NT2/D1 (cell line): ENCODE measurements around the gene KIFC3.
A peak's percentile ranks its signal among the peaks of the same experiment; 100 is the strongest.
"Not testable (repeated sequence)": the region's sequence is repeated elsewhere in the genome, so short reads cannot be mapped to it uniquely, and the experiment has no call there.

Source experiments
- DNase-seq: peaks from one replicate; pipeline ENCODE4 v3.0.0-alpha.2; 2011; ENCODE audit warnings: low read depth, low spot score
- H3K27me3 ChIP-seq: 2 replicates; pipeline ENCODE4 v1.6.0; 2011; ENCODE audit warnings: mild to moderate bottlenecking; ENCODE audit not compliant: insufficient read length, insufficient read depth
- H3K36me3 ChIP-seq: 2 replicates; pipeline ENCODE4 v1.6.1; 2011; ENCODE audit warnings: mild to moderate bottlenecking, low read length, mixed read lengths; ENCODE audit not compliant: insufficient read depth, insufficient read length
- H3K4me1 ChIP-seq: 2 replicates; pipeline ENCODE4 v1.5.1; 2011; ENCODE audit not compliant: insufficient read depth, insufficient read length
- H3K4me3 ChIP-seq: 2 replicates; pipeline ENCODE4 v1.5.1; 2011; ENCODE audit warnings: low read depth; ENCODE audit not compliant: insufficient read length
- H3K9ac ChIP-seq: 2 replicates; pipeline ENCODE4 v1.6.0; 2011; ENCODE audit warnings: low read depth; ENCODE audit not compliant: insufficient read length
- H3K9me3 ChIP-seq: 2 replicates; pipeline ENCODE4 v1.5.1; 2011; ENCODE audit warnings: mild to moderate bottlenecking, low read length; ENCODE audit not compliant: insufficient read depth
- SUZ12 ChIP-seq: IDR thresholded peaks from 2 replicates; pipeline ENCODE4 v1.6.1; 2011; ENCODE audit not compliant: insufficient read length, insufficient read depth; ENCODE audit errors: extremely low read depth
- YY1 ChIP-seq: IDR thresholded peaks from 2 replicates; pipeline ENCODE4 v1.6.1; 2011; ENCODE audit not compliant: insufficient read length, insufficient read depth
- ZNF274 ChIP-seq: IDR thresholded peaks from 2 replicates; pipeline ENCODE4 v1.6.1; 2011; ENCODE audit warnings: mild to moderate bottlenecking, low read depth, low read length

KIFC3 gene

GRCh38 chr16:57801098-57801808, 1.0 kb downstream of the KIFC3 start:
- Histone ChIP-seq H3K9me3 (no peaks in the 10 kb centered on the region), H3K27me3 (peaks cover 32% of the 10 kb centered on the region), H3K4me1 (peaks cover 30% of the 10 kb centered on the region), H3K36me3 (peaks cover 20% of the 10 kb centered on the region), H3K4me3 (peak overlapping the region; percentile 63), H3K9ac (peak overlapping the region; percentile 83)
- DNase-seq = no peak
- TF ChIP-seq ZNF274 (no peak), SUZ12 (no peak), YY1 (no peak)

- Histone ChIP-seq H3K36me3 (peaks cover 23% of the 10 kb centered on the region), H3K4me3 (no peak overlapping the region), H3K4me1 (peaks cover 33% of the 10 kb centered on the region), H3K27me3 (peaks cover 32% of the 10 kb centered on the region), H3K9me3 (no peaks in the 10 kb centered on the region), H3K9ac (no peak overlapping the region)
- DNase-seq = no peak
- TF ChIP-seq YY1 (no peak), ZNF274 (no peak), SUZ12 (no peak)
Observed at GRCh38 chr16:57800200-57801097, 1.8 kb downstream of the KIFC3 start.

- H3K4me1 ChIP-seq = peaks cover 37% of the 10 kb centered on the region
- TF ChIP-seq YY1 (no peak), ZNF274 (no peak), SUZ12 (no peak)
- H3K9ac ChIP-seq = no peak overlapping the region
- H3K27me3 ChIP-seq = peaks cover 32% of the 10 kb centered on the region
- no peaks in the 10 kb centered on the region for H3K9me3 ChIP-seq
- peaks cover 27% of the 10 kb centered on the region for H3K36me3 ChIP-seq
- no peak for DNase-seq
- H3K4me3 ChIP-seq = no peak overlapping the region
Observed at GRCh38 chr16:57799600-57800199, 2.6 kb downstream of the KIFC3 start.

GRCh38 chr16:57798953-57799599, 3.2 kb downstream of the KIFC3 start:
- H3K4me1 ChIP-seq = peaks cover 37% of the 10 kb centered on the region
- H3K9ac ChIP-seq = no peak overlapping the region
- peaks cover 32% of the 10 kb centered on the region for H3K27me3 ChIP-seq
- peaks cover 33% of the 10 kb centered on the region for H3K36me3 ChIP-seq
- no peak for TF ChIP-seq ZNF274
- TF ChIP-seq YY1 = no peak
- TF ChIP-seq SUZ12 = no peak
- no peak overlapping the region for H3K4me3 ChIP-seq
- DNase-seq = no peak
- no peaks in the 10 kb centered on the region for H3K9me3 ChIP-seq

GRCh38 chr16:57798267-57798810, 4.0 kb downstream of the KIFC3 start:
- Histone ChIP-seq H3K27me3 (peaks cover 32% of the 10 kb centered on the region), H3K9me3 (no peaks in the 10 kb centered on the region), H3K9ac (peak overlapping the region; percentile 46), H3K4me3 (peak overlapping the region; percentile 8), H3K36me3 (peaks cover 37% of the 10 kb centered on the region), H3K4me1 (peaks cover 34% of the 10 kb centered on the region)
- DNase-seq = no peak
- TF ChIP-seq YY1 (no peak), SUZ12 (no peak), ZNF274 (no peak)

GRCh38 chr16:57797526-57798266, 4.6 kb downstream of the KIFC3 start:
- Histone ChIP-seq H3K36me3 (peaks cover 37% of the 10 kb centered on the region), H3K4me3 (peak overlapping the region; percentile 8), H3K9ac (peak overlapping the region; percentile 57), H3K9me3 (no peaks in the 10 kb centered on the region), H3K27me3 (peaks cover 32% of the 10 kb centered on the region), H3K4me1 (peaks cover 33% of the 10 kb centered on the region)
- TF ChIP-seq YY1 (no peak), SUZ12 (no peak), ZNF274 (no peak)
- DNase-seq = no peak

- H3K36me3 ChIP-seq = peaks cover 43% of the 10 kb centered on the region
- TF ChIP-seq YY1 (no peak), SUZ12 (no peak), ZNF274 (no peak)
- no peaks in the 10 kb centered on the region for H3K9me3 ChIP-seq
- no peak for DNase-seq
- H3K4me3 ChIP-seq = no peak overlapping the region
- peaks cover 32% of the 10 kb centered on the region for H3K27me3 ChIP-seq
- H3K4me1 ChIP-seq = peaks cover 33% of the 10 kb centered on the region
- H3K9ac ChIP-seq = peak overlapping the region; percentile 57
Observed at GRCh38 chr16:57797216-57797525, 5.1 kb downstream of the KIFC3 start.

- not testable (repeated sequence) for H3K4me3 ChIP-seq, H3K9ac ChIP-seq
- peaks cover 34% of the 10 kb centered on the region for H3K4me1 ChIP-seq
Observed at GRCh38 chr16:57796014-57796413, 6.3 kb downstream of the KIFC3 start.

More at GRCh38 chr16:57796014-57796413, 6.3 kb downstream of the KIFC3 start:
- H3K36me3 ChIP-seq = peaks cover 52% of the 10 kb centered on the region
- H3K27me3 ChIP-seq = peaks cover 28% of the 10 kb centered on the region
- DNase-seq, H3K9me3 ChIP-seq: not testable (repeated sequence)
